Neural progenitor cell (in vitro differentiated cells): ENCODE results near the gene EPB42. TPM values are rescaled to one million over a fixed set of nuclear protein-coding genes. Genes with fewer than 3 reads are reported as not detected.

ENCODE experiments used
- DNase-seq: peaks from one replicate; pipeline ENCODE4 v3.0.0-alpha.2; 2016; ENCODE audit warnings: low spot score
- H2AFZ ChIP-seq: fragments of 200-600 bp; sonication (generic); replicated peaks from 2 replicates; pipeline ENCODE4 v1.6.1; 2016; ENCODE audit warnings: antibody characterized with exemption
- H3F3A ChIP-seq: fragments of 200-600 bp; sonication (generic); 2 replicates; pipeline ENCODE4 v1.6.1; 2016; ENCODE audit warnings: antibody characterized with exemption, low read depth
- H3K27ac ChIP-seq: fragments of 200-600 bp; sonication (generic); 2 replicates; pipeline ENCODE4 v1.5.1; 2016; ENCODE audit warnings: mild to moderate bottlenecking
- H3K27me3 ChIP-seq: fragments of 200-600 bp; sonication (generic); 2 replicates; pipeline ENCODE4 v1.6.1; 2016; ENCODE audit warnings: mild to moderate bottlenecking, moderate library complexity
- H3K36me3 ChIP-seq: fragments of 200-600 bp; sonication (generic); 2 replicates; pipeline ENCODE4 v1.5.1; 2016
- H3K4me1 ChIP-seq: fragments of 200-600 bp; sonication (generic); 2 replicates; pipeline ENCODE4 v1.6.1; 2016; ENCODE audit warnings: mixed run types
- H3K4me2 ChIP-seq: fragments of 200-600 bp; sonication (generic); 2 replicates; pipeline ENCODE4 v1.6.1; 2016
- H3K4me3 ChIP-seq: fragments of 200-600 bp; sonication (generic); 2 replicates; pipeline ENCODE4 v1.5.1; 2016
- H3K79me2 ChIP-seq: fragments of 200-600 bp; sonication (generic); 2 replicates; pipeline ENCODE4 v1.6.1; 2016; ENCODE audit warnings: low read depth
- H3K9ac ChIP-seq: fragments of 200-600 bp; sonication (generic); 2 replicates; pipeline ENCODE4 v1.6.1; 2016
- H3K9me3 ChIP-seq: fragments of 200-600 bp; sonication (generic); 2 replicates; pipeline ENCODE4 v1.5.1; 2016; ENCODE audit warnings: low read depth
- H4K20me1 ChIP-seq: fragments of 200-600 bp; sonication (generic); 2 replicates; pipeline ENCODE4 v1.6.1; 2016; ENCODE audit warnings: low read depth
- H3K27ac Mint-ChIP-seq: 3 replicates; pipeline ENCODE4 v1.8.0; 2021; ENCODE audit warnings: mixed read lengths
- H3K27me3 Mint-ChIP-seq: 2 replicates; pipeline ENCODE4 v1.8.0; 2022; ENCODE audit warnings: low read depth, mild to moderate bottlenecking, inconsistent platforms, moderate library complexity, mixed read lengths; ENCODE audit not compliant: insufficient read depth
- H3K36me3 Mint-ChIP-seq: 3 replicates; pipeline ENCODE4 v1.8.0; 2021; ENCODE audit warnings: mixed read lengths
- H3K4me1 Mint-ChIP-seq: 3 replicates; pipeline ENCODE4 v1.8.0; 2021; ENCODE audit warnings: mixed read lengths
- H3K4me3 Mint-ChIP-seq: 3 replicates; pipeline ENCODE4 v1.8.0; 2021; ENCODE audit warnings: mild to moderate bottlenecking, moderate library complexity, mixed read lengths
- H3K9me3 Mint-ChIP-seq: 3 replicates; pipeline ENCODE4 v1.8.0; 2020; ENCODE audit warnings: mixed read lengths
- CTCF ChIP-seq: fragments of 200-600 bp; sonication (generic); IDR thresholded peaks from 2 replicates; pipeline ENCODE4 v1.5.1; 2017; ENCODE audit warnings: antibody characterized with exemption, mild to moderate bottlenecking
- EZH2 ChIP-seq: fragments of 200-600 bp; sonication (generic); IDR thresholded peaks from 2 replicates; pipeline ENCODE4 v1.6.1; 2017; ENCODE audit warnings: antibody characterized with exemption, mild to moderate bottlenecking, moderate library complexity
- EZH2phosphoT487 ChIP-seq: fragments of 200-600 bp; sonication (generic); IDR thresholded peaks from 2 replicates; pipeline ENCODE4 v1.6.1; 2017; ENCODE audit warnings: antibody characterized with exemption
- total RNA-seq: library from RNA; depleted of rRNA; stranded (reverse); fragments of >200 nt; gene quantifications from 2 replicates; pipeline ENCODE4 v1.2.3, GENCODE V29; 2015; ENCODE audit warnings: low replicate concordance

Gene EPB42
- total RNA-seq, 1 donor from 2014 or later: not detected

DNA sequence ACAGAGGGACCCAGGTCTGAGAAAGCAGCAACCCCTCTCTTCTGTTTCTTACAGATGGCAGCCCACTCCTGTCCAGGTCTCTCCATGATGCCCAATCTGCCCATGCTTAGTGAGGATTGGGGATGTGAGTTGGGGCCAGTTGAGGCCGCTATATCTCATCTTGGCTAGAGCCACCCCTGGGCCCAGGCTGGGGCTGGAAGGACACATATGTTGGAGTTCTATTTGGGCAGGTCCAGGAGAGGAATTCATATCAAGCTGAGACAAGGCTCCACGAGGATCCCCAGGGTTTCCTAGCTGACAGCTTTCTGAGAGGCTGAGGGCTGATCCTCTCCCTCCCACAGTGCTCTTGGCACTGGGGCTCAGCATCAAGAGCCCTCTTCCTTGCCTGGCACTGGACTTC, 34.6 kb upstream of the EPB42 start:
- H3K27me3 Mint-ChIP-seq: peaks cover 12% of the 10 kb centered on the region
- Histone ChIP-seq H4K20me1 (no peaks in the 10 kb centered on the region), H3K79me2 (no peaks in the 10 kb centered on the region), H3K4me1 (no peaks in the 10 kb centered on the region), H2AFZ (no peak overlapping the region), H3K27ac (no peak overlapping the region), H3K27me3 (no peaks in the 10 kb centered on the region), H3K9me3 (no peaks in the 10 kb centered on the region), H3K36me3 (no peaks in the 10 kb centered on the region), H3K4me3 (no peak overlapping the region), H3K9ac (no peak overlapping the region), H3F3A (no peaks in the 10 kb centered on the region), H3K4me2 (no peak overlapping the region)
- no peaks in the 10 kb centered on the region for H3K36me3 Mint-ChIP-seq
- H3K4me3 Mint-ChIP-seq: no peak overlapping the region
- no peak for DNase-seq
- no peaks in the 10 kb centered on the region for H3K9me3 Mint-ChIP-seq
- H3K27ac Mint-ChIP-seq: no peak overlapping the region
- TF ChIP-seq EZH2 (no peak), CTCF (no peak), EZH2phosphoT487 (no peak)
- no peaks in the 10 kb centered on the region for H3K4me1 Mint-ChIP-seq

- H3K36me3 ChIP-seq: no peaks in the 10 kb centered on the region
- H3K27ac ChIP-seq: no peak overlapping the region
- H3K4me2 ChIP-seq: no peak overlapping the region
- no peak for DNase-seq
- no peaks in the 10 kb centered on the region for H3K9me3 ChIP-seq
- Mint-ChIP-seq H3K4me1 (no peaks in the 10 kb centered on the region), H3K9me3 (no peaks in the 10 kb centered on the region), H3K36me3 (no peaks in the 10 kb centered on the region), H3K4me3 (no peak overlapping the region), H3K27me3 (peaks cover 11% of the 10 kb centered on the region), H3K27ac (no peak overlapping the region)
- H3K4me3 ChIP-seq: no peak overlapping the region
- H4K20me1 ChIP-seq: no peaks in the 10 kb centered on the region
- TF ChIP-seq CTCF (no peak), EZH2phosphoT487 (no peak), EZH2 (no peak)
- no peak overlapping the region for H3K9ac ChIP-seq
- H3K27me3 ChIP-seq: no peaks in the 10 kb centered on the region
- H3F3A ChIP-seq: no peaks in the 10 kb centered on the region
- H3K4me1 ChIP-seq: no peaks in the 10 kb centered on the region
- H2AFZ ChIP-seq: no peak overlapping the region
- no peaks in the 10 kb centered on the region for H3K79me2 ChIP-seq
Measured at GRCh38 chr15:43253431-43254403, 32.9 kb upstream of the EPB42 start.

DNA sequence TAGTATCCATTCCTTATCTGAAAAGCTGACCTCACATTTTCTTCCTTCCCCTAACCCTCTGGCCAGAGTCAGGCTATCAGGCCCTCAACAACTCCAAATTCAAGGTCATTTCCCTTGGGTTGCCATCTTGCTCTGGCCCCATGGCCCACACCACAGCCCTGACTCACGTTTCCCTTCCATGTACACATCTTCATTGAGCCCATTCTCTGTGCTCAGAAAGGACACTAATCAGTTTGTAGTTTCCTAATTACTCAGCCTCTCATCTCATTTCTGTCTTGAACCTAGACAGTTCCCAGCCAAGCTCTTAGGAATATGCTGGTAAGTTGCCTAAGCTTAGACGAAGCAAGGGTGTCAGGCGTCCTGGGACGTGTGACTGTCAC, 31.0 kb upstream of the EPB42 start:
- Mint-ChIP-seq H3K27ac (no peak overlapping the region), H3K36me3 (no peaks in the 10 kb centered on the region), H3K4me1 (no peaks in the 10 kb centered on the region), H3K27me3 (peaks cover 14% of the 10 kb centered on the region), H3K4me3 (no peak overlapping the region), H3K9me3 (no peaks in the 10 kb centered on the region)
- Histone ChIP-seq H3K4me3 (no peak overlapping the region), H3K27me3 (no peaks in the 10 kb centered on the region), H3K4me1 (no peaks in the 10 kb centered on the region), H3K36me3 (no peaks in the 10 kb centered on the region), H3K79me2 (no peaks in the 10 kb centered on the region), H4K20me1 (no peaks in the 10 kb centered on the region), H3K4me2 (no peak overlapping the region), H3F3A (no peaks in the 10 kb centered on the region), H3K9me3 (no peaks in the 10 kb centered on the region), H3K9ac (no peak overlapping the region), H3K27ac (no peak overlapping the region), H2AFZ (no peak overlapping the region)
- TF ChIP-seq CTCF: no peak
- no peak for TF ChIP-seq EZH2
- TF ChIP-seq EZH2phosphoT487: no peak
- DNase-seq: no peak
